ENCODE measurements around the gene CD164. TPM values are rescaled to one million over a fixed set of nuclear protein-coding genes. Genes with fewer than 3 reads are reported as not detected.

CD164 gene
- polyA plus RNA-seq, 1 donor (not counting 4 experiments of a cell fraction or from before 2014, with no cell fraction given), result 244 TPM

DNA sequence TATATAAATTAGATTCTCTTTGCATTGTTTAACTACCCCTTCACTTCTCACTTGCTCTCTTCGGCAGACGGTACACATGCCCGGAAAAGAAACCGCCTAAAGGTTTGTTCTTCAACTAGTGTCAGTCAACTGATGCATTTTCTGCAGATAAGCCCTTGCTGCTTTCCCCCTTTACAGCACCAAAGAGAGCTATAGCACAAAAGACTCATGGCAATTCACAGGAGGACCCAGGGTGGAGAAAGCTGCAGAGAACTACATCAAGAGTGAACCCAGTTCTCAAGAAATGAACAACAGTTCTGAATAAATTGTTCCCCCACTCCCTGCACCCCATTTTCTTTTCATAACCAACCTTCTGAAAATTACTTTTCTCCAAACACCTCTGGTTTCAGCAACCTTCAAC lies 8.9 kb downstream of the CD164 start:
- H3K27me3 ChIP-seq (ENCODE audit: control insufficient read depth, extremely low read depth, insufficient read depth, low read length), result no peaks in the 10 kb centered on the region
- FAIRE-seq, result no peak
- H4K20me1 ChIP-seq (ENCODE audit: control insufficient read depth, extremely low read depth, insufficient read depth, low read length), result no peaks in the 10 kb centered on the region
- no peaks in the 10 kb centered on the region for H3K9me1 ChIP-seq (ENCODE audit: control insufficient read depth, extremely low read depth, insufficient read depth, low read length)
- no peaks in the 10 kb centered on the region for H3K9me3 ChIP-seq (ENCODE audit: control insufficient read depth, low read depth, low read length)
- dilution Hi-C loops (cut with MboI; ENCODE audit: extremely low pct_ligation_motif_present, low sequenced_read_pairs), result no loop called here
- no peak for DNase-seq (ENCODE audit: low read depth, low spot score)
- no peak overlapping the region for H3K4me3 ChIP-seq (ENCODE audit: control insufficient read depth in 2 of 3, extremely low read depth in 1 of 3, insufficient read depth in 2 of 3, low read depth in 1 of 3, low read length in 3 of 3)
- H3K79me2 ChIP-seq (ENCODE audit: control insufficient read depth, insufficient read depth, low read length), result peaks cover 28% of the 10 kb centered on the region
- TF ChIP-seq, protein P1, sequence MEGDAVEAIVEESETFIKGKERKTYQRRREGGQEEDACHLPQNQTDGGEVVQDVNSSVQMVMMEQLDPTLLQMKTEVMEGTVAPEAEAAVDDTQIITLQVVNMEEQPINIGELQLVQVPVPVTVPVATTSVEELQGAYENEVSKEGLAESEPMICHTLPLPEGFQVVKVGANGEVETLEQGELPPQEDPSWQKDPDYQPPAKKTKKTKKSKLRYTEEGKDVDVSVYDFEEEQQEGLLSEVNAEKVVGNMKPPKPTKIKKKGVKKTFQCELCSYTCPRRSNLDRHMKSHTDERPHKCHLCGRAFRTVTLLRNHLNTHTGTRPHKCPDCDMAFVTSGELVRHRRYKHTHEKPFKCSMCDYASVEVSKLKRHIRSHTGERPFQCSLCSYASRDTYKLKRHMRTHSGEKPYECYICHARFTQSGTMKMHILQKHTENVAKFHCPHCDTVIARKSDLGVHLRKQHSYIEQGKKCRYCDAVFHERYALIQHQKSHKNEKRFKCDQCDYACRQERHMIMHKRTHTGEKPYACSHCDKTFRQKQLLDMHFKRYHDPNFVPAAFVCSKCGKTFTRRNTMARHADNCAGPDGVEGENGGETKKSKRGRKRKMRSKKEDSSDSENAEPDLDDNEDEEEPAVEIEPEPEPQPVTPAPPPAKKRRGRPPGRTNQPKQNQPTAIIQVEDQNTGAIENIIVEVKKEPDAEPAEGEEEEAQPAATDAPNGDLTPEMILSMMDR (optimal IDR thresholded peaks at IDR 0.05 in 1 of 3, IDR thresholded peaks at IDR 0.05 in 1 of 3, conservative IDR thresholded peaks at IDR 0.05 in 1 of 3; ENCODE audit: extremely low read depth in 1 of 3, insufficient read depth in 2 of 3, low read length in 3 of 3), result no peak
- no peak for TF ChIP-seq EZH2 (IDR thresholded peaks at IDR 0.05; ENCODE audit: low read length)
- no peaks in the 10 kb centered on the region for H3K4me1 ChIP-seq (ENCODE audit: control insufficient read depth, extremely low read depth, insufficient read depth, low read length)
- H3K27ac ChIP-seq (ENCODE audit: control insufficient read depth, insufficient read depth, low read length), result no peak overlapping the region
- H2AFZ ChIP-seq (ENCODE audit: control insufficient read depth, low read length), result no peak overlapping the region
- no peak overlapping the region for H3K4me2 ChIP-seq (ENCODE audit: control insufficient read depth, extremely low read depth, insufficient read depth, low read depth, low read length)
- no peak overlapping the region for H3K9ac ChIP-seq (ENCODE audit: control insufficient read depth, extremely low read depth, insufficient read depth, low read length)
- peaks cover 17 to 42% of the 10 kb centered on the region in 2 experiments for H3K36me3 ChIP-seq (ENCODE audit: control insufficient read depth in 2 of 2, extremely low read depth in 1 of 2, insufficient read depth in 2 of 2, low read length in 2 of 2)

DNA sequence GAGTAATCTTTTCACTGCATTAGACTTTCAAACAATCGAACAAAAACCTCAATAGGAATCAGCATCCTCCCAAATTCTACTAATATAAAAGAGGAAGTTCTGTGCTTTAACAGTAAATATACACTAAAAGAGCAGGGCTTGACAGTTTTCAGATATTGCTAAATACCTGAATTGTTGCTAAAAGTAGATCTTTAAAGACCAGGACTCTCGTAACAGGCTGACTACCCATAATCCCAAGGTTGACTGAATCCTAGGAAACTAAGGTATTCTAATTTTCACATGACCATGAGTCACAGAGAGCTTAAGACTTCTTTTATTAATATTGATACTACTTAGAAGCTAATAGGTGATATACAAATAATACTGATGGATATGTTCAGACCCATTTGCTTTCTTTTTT lies 10.1 kb downstream of the CD164 start:
- no peaks in the 10 kb centered on the region for H3K27me3 ChIP-seq (ENCODE audit: control insufficient read depth, extremely low read depth, insufficient read depth, low read length)
- no peaks in the 10 kb centered on the region for H3K9me3 ChIP-seq (ENCODE audit: control insufficient read depth, low read depth, low read length)
- no peaks in the 10 kb centered on the region for H4K20me1 ChIP-seq (ENCODE audit: control insufficient read depth, extremely low read depth, insufficient read depth, low read length)
- dilution Hi-C loops (cut with MboI; ENCODE audit: extremely low pct_ligation_motif_present, low sequenced_read_pairs), result no loop called here
- H3K4me3 ChIP-seq (ENCODE audit: control insufficient read depth in 2 of 3, extremely low read depth in 1 of 3, insufficient read depth in 2 of 3, low read depth in 1 of 3, low read length in 3 of 3), result no peak overlapping the region
- H3K79me2 ChIP-seq (ENCODE audit: control insufficient read depth, insufficient read depth, low read length), result peaks cover 18% of the 10 kb centered on the region
- DNase-seq (ENCODE audit: low read depth, low spot score) (no peak), FAIRE-seq (no peak)
- peaks cover 18 to 42% of the 10 kb centered on the region in 2 experiments for H3K36me3 ChIP-seq (ENCODE audit: control insufficient read depth in 2 of 2, extremely low read depth in 1 of 2, insufficient read depth in 2 of 2, low read length in 2 of 2)
- no peak overlapping the region for H2AFZ ChIP-seq (ENCODE audit: control insufficient read depth, low read length)
- H3K9ac ChIP-seq (ENCODE audit: control insufficient read depth, extremely low read depth, insufficient read depth, low read length), result no peak overlapping the region
- no peaks in the 10 kb centered on the region for H3K9me1 ChIP-seq (ENCODE audit: control insufficient read depth, extremely low read depth, insufficient read depth, low read length)
- TF ChIP-seq, protein P1 (optimal IDR thresholded peaks at IDR 0.05 in 1 of 3, IDR thresholded peaks at IDR 0.05 in 1 of 3, conservative IDR thresholded peaks at IDR 0.05 in 1 of 3; ENCODE audit: extremely low read depth in 1 of 3, insufficient read depth in 2 of 3, low read length in 3 of 3), result no peak
- no peak for TF ChIP-seq EZH2 (IDR thresholded peaks at IDR 0.05; ENCODE audit: low read length)
- H3K27ac ChIP-seq (ENCODE audit: control insufficient read depth, insufficient read depth, low read length), result no peak overlapping the region
- H3K4me2 ChIP-seq (ENCODE audit: control insufficient read depth, extremely low read depth, insufficient read depth, low read depth, low read length), result no peak overlapping the region
- H3K4me1 ChIP-seq (ENCODE audit: control insufficient read depth, extremely low read depth, insufficient read depth, low read length), result no peaks in the 10 kb centered on the region

All from keratinocyte (primary cell).